Iris pigment epithelial cell (primary cell): ENCODE results near the gene ADM2.
"Not testable (repeated sequence)": the region's sequence is repeated elsewhere in the genome, so short reads cannot be mapped to it uniquely, and the experiment has no call there.

ENCODE experiments used
- DNase-seq: peaks from one replicate; pipeline ENCODE4 v3.0.0-alpha.2; 2011; ENCODE audit warnings: low read depth

The ADM2 gene

GRCh38 chr22:50481440-50482106 lies at the start of gene ADM2:
Gene ADM2 (plus strand): TSS chr22:50481543. CDS start chr22:50481848, 305 bp downstream.
- DNase-seq: no peak

GRCh38 chr22:50432131-50432876 lies 49.0 kb upstream of the ADM2 start:
- no peak for DNase-seq

- DNase-seq: not testable (repeated sequence)
Observed at GRCh38 chr22:50432877-50433510, 48.3 kb upstream of the ADM2 start.

- DNase-seq: no peak
Observed at GRCh38 chr22:50434849-50435248, 46.5 kb upstream of the ADM2 start.

- DNase-seq: no peak
Observed at GRCh38 chr22:50435291-50436014, 45.9 kb upstream of the ADM2 start.

- no peak for DNase-seq
Observed at GRCh38 chr22:50436015-50436830, 45.1 kb upstream of the ADM2 start.

GRCh38 chr22:50436841-50437341 lies 44.5 kb upstream of the ADM2 start:
- no peak for DNase-seq

GRCh38 chr22:50437511-50438304 lies 43.6 kb upstream of the ADM2 start:
- DNase-seq: no peak

GRCh38 chr22:50438305-50439275 lies 42.8 kb upstream of the ADM2 start:
- DNase-seq: no peak

- no peak for DNase-seq
Observed at GRCh38 chr22:50439314-50439870, 42.0 kb upstream of the ADM2 start.

GRCh38 chr22:50439871-50440331 lies 41.4 kb upstream of the ADM2 start:
- DNase-seq: no peak

- no peak for DNase-seq
Observed at GRCh38 chr22:50440544-50441249, 40.6 kb upstream of the ADM2 start.

- no peak for DNase-seq
Observed at GRCh38 chr22:50441428-50441993, 39.8 kb upstream of the ADM2 start.

GRCh38 chr22:50443197-50443596 lies 38.1 kb upstream of the ADM2 start:
- DNase-seq: no peak

GRCh38 chr22:50443801-50444625 lies 37.3 kb upstream of the ADM2 start:
- no peak for DNase-seq

GRCh38 chr22:50444663-50445062 lies 36.7 kb upstream of the ADM2 start:
- peak; percentile 85 for DNase-seq
